ENCODE measurements around the gene FAM177B.

Gene FAM177B

GRCh38 chr1:222736972-222737371 lies at the start of gene FAM177B:
TSS of gene FAM177B (plus strand) at chr1:222737202. CDS start at chr1:222746546, 9,344 bp downstream.
- Histone ChIP-seq H3K4me1 (ENCODE audit: control insufficient read depth in 1 of 2, insufficient read depth in 1 of 2, low read depth in 1 of 2, low read length in 1 of 2) (no peaks in the 10 kb centered on the region), H3K27ac (no peak within 1 kb of the TSS), H3K27me3 (no peaks in the 10 kb centered on the region), H3K36me3 (peaks cover 61% of the 10 kb centered on the region), H3K9me3 (no peaks in the 10 kb centered on the region), H3K4me3 (ENCODE audit: low read depth in 1 of 2, low read length in 1 of 2) (no peak within 1 kb of the TSS)
- TF ChIP-seq CTCF (IDR thresholded peaks at IDR 0.05): no peak

GRCh38 chr1:222691016-222691415 lies 46.0 kb upstream of the FAM177B start:
- no peak for TF ChIP-seq CTCF (IDR thresholded peaks at IDR 0.05)
- no peak overlapping the region for H3K4me3 ChIP-seq (ENCODE audit: low read depth in 1 of 2, low read length in 1 of 2)
- no peaks in the 10 kb centered on the region for H3K4me1 ChIP-seq (ENCODE audit: control insufficient read depth in 1 of 2, insufficient read depth in 1 of 2, low read depth in 1 of 2, low read length in 1 of 2)
- H3K27me3 ChIP-seq: no peaks in the 10 kb centered on the region
- H3K36me3 ChIP-seq: peaks cover 37% of the 10 kb centered on the region
- no peak overlapping the region for H3K27ac ChIP-seq
- H3K9me3 ChIP-seq: no peaks in the 10 kb centered on the region

GRCh38 chr1:222694927-222695326 lies 42.1 kb upstream of the FAM177B start:
- no peaks in the 10 kb centered on the region for H3K27me3 ChIP-seq
- no peaks in the 10 kb centered on the region for H3K9me3 ChIP-seq
- no peaks in the 10 kb centered on the region for H3K4me1 ChIP-seq (ENCODE audit: control insufficient read depth in 1 of 2, insufficient read depth in 1 of 2, low read depth in 1 of 2, low read length in 1 of 2)
- H3K4me3 ChIP-seq (ENCODE audit: low read depth in 1 of 2, low read length in 1 of 2): no peak overlapping the region
- H3K27ac ChIP-seq: no peak overlapping the region
- no peak for TF ChIP-seq CTCF (IDR thresholded peaks at IDR 0.05)
- H3K36me3 ChIP-seq: peaks cover 26% of the 10 kb centered on the region

- Histone ChIP-seq H3K27me3 (no peaks in the 10 kb centered on the region), H3K36me3 (peaks cover 30% of the 10 kb centered on the region), H3K27ac (no peak overlapping the region), H3K4me3 (ENCODE audit: low read depth in 1 of 2, low read length in 1 of 2) (no peak overlapping the region), H3K9me3 (no peaks in the 10 kb centered on the region), H3K4me1 (ENCODE audit: control insufficient read depth in 1 of 2, insufficient read depth in 1 of 2, low read depth in 1 of 2, low read length in 1 of 2) (no peaks in the 10 kb centered on the region)
- TF ChIP-seq CTCF (IDR thresholded peaks at IDR 0.05): no peak
Observed at GRCh38 chr1:222696741-222697140, 40.3 kb upstream of the FAM177B start.

GRCh38 chr1:222697203-222697602 lies 39.8 kb upstream of the FAM177B start:
- Histone ChIP-seq H3K36me3 (peaks cover 30% of the 10 kb centered on the region), H3K27ac (no peak overlapping the region), H3K4me1 (ENCODE audit: control insufficient read depth in 1 of 2, insufficient read depth in 1 of 2, low read depth in 1 of 2, low read length in 1 of 2) (no peaks in the 10 kb centered on the region), H3K4me3 (ENCODE audit: low read depth in 1 of 2, low read length in 1 of 2) (no peak overlapping the region), H3K9me3 (no peaks in the 10 kb centered on the region), H3K27me3 (no peaks in the 10 kb centered on the region)
- TF ChIP-seq CTCF (IDR thresholded peaks at IDR 0.05): no peak

- Histone ChIP-seq H3K4me3 (ENCODE audit: low read depth in 1 of 2, low read length in 1 of 2) (no peak overlapping the region), H3K9me3 (no peaks in the 10 kb centered on the region), H3K27me3 (no peaks in the 10 kb centered on the region), H3K4me1 (ENCODE audit: control insufficient read depth in 1 of 2, insufficient read depth in 1 of 2, low read depth in 1 of 2, low read length in 1 of 2) (no peaks in the 10 kb centered on the region), H3K27ac (no peak overlapping the region), H3K36me3 (peaks cover 30% of the 10 kb centered on the region)
- TF ChIP-seq CTCF (IDR thresholded peaks at IDR 0.05): no peak
Observed at GRCh38 chr1:222697826-222698225, 39.2 kb upstream of the FAM177B start.

Data from neutrophil (primary cell).